GM23338 (cell line): Measurements from ENCODE around the gene C6orf120. TPM values are rescaled to one million over a fixed set of nuclear protein-coding genes. Genes with fewer than 3 reads are reported as not detected.

Experiments used
- ATAC-seq: fragments of 200-7000 bp; cut with Tn5 transposase; 3 replicates; pipeline ENCODE4 v1.9.1; 2020
- DNase-seq: peaks from one replicate; pipeline ENCODE4 v3.0.0-alpha.2; 2015; ENCODE audit warnings: low spot score
- H2AFZ ChIP-seq: fragments of 200-600 bp; sonication (generic); 2 replicates; pipeline ENCODE4 v1.8.0; 2016; ENCODE audit warnings: antibody characterized with exemption, mild to moderate bottlenecking, moderate library complexity
- H3F3A ChIP-seq: fragments of 200-600 bp; sonication (generic); replicated peaks from 2 replicates; pipeline ENCODE4 v1.8.0; 2017; ENCODE audit warnings: antibody characterized with exemption, mixed run types, low read depth
- H3K27ac ChIP-seq: fragments of 200-600 bp; sonication (generic); 2 replicates; pipeline ENCODE4 v1.6.1; 2016; ENCODE audit warnings: low read depth
- H3K27me3 ChIP-seq: fragments of 200-600 bp; sonication (generic); 2 replicates; pipeline ENCODE4 v1.8.0; 2016; ENCODE audit warnings: mild to moderate bottlenecking, mixed run types, moderate library complexity; ENCODE audit not compliant: insufficient read depth
- H3K36me3 ChIP-seq: fragments of 200-600 bp; sonication (generic); 2 replicates; pipeline ENCODE4 v1.8.0; 2016; ENCODE audit warnings: mild to moderate bottlenecking; ENCODE audit not compliant: insufficient read depth
- H3K4me1 ChIP-seq: fragments of 200-600 bp; sonication (generic); 2 replicates; pipeline ENCODE4 v1.8.0; 2016; ENCODE audit warnings: mild to moderate bottlenecking, moderate library complexity; ENCODE audit not compliant: insufficient read depth
- H3K4me2 ChIP-seq: fragments of 200-600 bp; sonication (generic); 2 replicates; pipeline ENCODE4 v1.7.1; 2017; ENCODE audit warnings: mixed run types
- H3K4me3 ChIP-seq: fragments of 200-600 bp; sonication (generic); 2 replicates; pipeline ENCODE4 v1.6.1; 2016; ENCODE audit warnings: mixed run types
- H3K79me2 ChIP-seq: fragments of 200-600 bp; sonication (generic); replicated peaks from 2 replicates; pipeline ENCODE4 v1.8.0; 2017; ENCODE audit warnings: mild to moderate bottlenecking; ENCODE audit not compliant: insufficient read depth
- H3K9me2 ChIP-seq: fragments of 200-600 bp; sonication (generic); 2 replicates; pipeline ENCODE4 v1.8.0; 2017; ENCODE audit not compliant: insufficient read depth
- H4K20me1 ChIP-seq: fragments of 200-600 bp; sonication (generic); replicated peaks from 2 replicates; pipeline ENCODE4 v1.8.0; 2017; ENCODE audit warnings: mild to moderate bottlenecking; ENCODE audit not compliant: insufficient read depth
- H3K27ac Mint-ChIP-seq: 2 replicates; pipeline ENCODE4 v1.8.0; 2020; ENCODE audit warnings: inconsistent platforms, mild to moderate bottlenecking, moderate library complexity, mixed read lengths
- H3K27me3 Mint-ChIP-seq: 3 replicates; pipeline ENCODE4 v1.8.0; 2022; ENCODE audit warnings: low read depth, mild to moderate bottlenecking, moderate library complexity, mixed read lengths, inconsistent platforms; ENCODE audit not compliant: insufficient read depth, poor library complexity
- H3K36me3 Mint-ChIP-seq: 3 replicates; pipeline ENCODE4 v1.8.0; 2021; ENCODE audit warnings: low read depth, mild to moderate bottlenecking, inconsistent platforms, moderate library complexity, mixed read lengths
- H3K4me1 Mint-ChIP-seq: 3 replicates; pipeline ENCODE4 v1.8.0; 2020; ENCODE audit warnings: mild to moderate bottlenecking, inconsistent platforms, mixed read lengths
- H3K4me3 Mint-ChIP-seq: 3 replicates; pipeline ENCODE4 v1.8.0; 2021; ENCODE audit warnings: moderate library complexity, mild to moderate bottlenecking, inconsistent platforms, mixed read lengths
- H3K9me3 Mint-ChIP-seq: 3 replicates; pipeline ENCODE4 v1.8.0; 2020; ENCODE audit warnings: moderate library complexity, mild to moderate bottlenecking, inconsistent platforms, mixed read lengths
- CREB1 ChIP-seq: fragments of 250-450 bp; sonication (Bioruptor Pico); IDR thresholded peaks from 2 replicates; pipeline ENCODE4 v1.5.0; 2020; ENCODE audit warnings: low read depth, mild to moderate bottlenecking, moderate library complexity
- CTCF ChIP-seq, 2 experiments: fragments of 200-600 bp in 1 of 2; sonication (generic) in 1 of 2; conservative IDR thresholded peaks; 2 replicates each; pipeline versions ENCODE4 v1.5.1 to v1.6.1; 2016 to 2017; ENCODE audit warnings: antibody characterized with exemption in 2 of 2, low read depth in 2 of 2, mild to moderate bottlenecking in 2 of 2, moderate library complexity in 1 of 2
- ETS1 ChIP-seq: IDR thresholded peaks from 2 replicates; pipeline ENCODE4 v1.6.1; 2016; ENCODE audit warnings: antibody characterized with exemption
- EZH2 ChIP-seq: fragments of 200-600 bp; sonication (generic); IDR thresholded peaks from one replicate; pipeline ENCODE4 v1.8.0; 2017; ENCODE audit warnings: antibody characterized with exemption, mild to moderate bottlenecking, low read depth; ENCODE audit not compliant: unreplicated experiment
- EZH2phosphoT487 ChIP-seq: fragments of 200-600 bp; sonication (generic); IDR thresholded peaks from one replicate; pipeline ENCODE4 v1.8.1; 2018; ENCODE audit warnings: antibody characterized with exemption; ENCODE audit not compliant: unreplicated experiment
- JUNB ChIP-seq: IDR thresholded peaks from one replicate; pipeline ENCODE4 v1.6.1; 2016; ENCODE audit warnings: antibody characterized with exemption; ENCODE audit not compliant: unreplicated experiment
- NANOG ChIP-seq: IDR thresholded peaks from 2 replicates; pipeline ENCODE4 v1.6.1; 2016; ENCODE audit warnings: antibody characterized with exemption, borderline replicate concordance
- POLR2AphosphoS5 ChIP-seq: IDR thresholded peaks from 2 replicates; pipeline ENCODE4 v1.6.1; 2016; ENCODE audit warnings: antibody characterized with exemption, low read depth
- REST ChIP-seq: IDR thresholded peaks from one replicate; pipeline ENCODE4 v1.6.1; 2018; ENCODE audit warnings: antibody characterized with exemption; ENCODE audit not compliant: unreplicated experiment
- STAT1 ChIP-seq: IDR thresholded peaks from one replicate; pipeline ENCODE4 v1.6.1; 2016; ENCODE audit warnings: antibody characterized with exemption; ENCODE audit not compliant: unreplicated experiment
- ZNF114 ChIP-seq: fragments of 250-450 bp; sonication (Bioruptor Pico); IDR thresholded peaks from 2 replicates; pipeline ENCODE4 v1.5.0; 2020; ENCODE audit warnings: mild to moderate bottlenecking, moderate library complexity
- ZNF331 ChIP-seq: fragments of 250-450 bp; sonication (Bioruptor Pico); IDR thresholded peaks from 2 replicates; pipeline ENCODE4 v1.5.0; 2020; ENCODE audit warnings: low read depth, mild to moderate bottlenecking, moderate library complexity
- ZNF462 ChIP-seq: fragments of 250-450 bp; sonication (Bioruptor Pico); IDR thresholded peaks from 2 replicates; pipeline ENCODE4 v1.5.0; 2020; ENCODE audit warnings: mild to moderate bottlenecking, moderate library complexity
- polyA plus RNA-seq: library from polyadenylated mRNA; unstranded; fragments of >200 nt; fragmentation: Nextera tagmentation; extraction: Ambion mirVana; gene quantifications from 2 replicates; pipeline ENCODE4 v1.2.1, GENCODE V29; 2016
- total RNA-seq: library from RNA; depleted of rRNA; stranded (reverse); fragments of >200 nt; shearing (Covaris generic); gene quantifications from 2 replicates; pipeline ENCODE4 v1.2.3, GENCODE V29; 2014

C6orf120 gene
- total and polyA plus RNA-seq, 2 experiments from 2014 or later = 18.8 to 57.3 TPM

- peaks cover 22% of the 10 kb centered on the region for H3K79me2 ChIP-seq
- Mint-ChIP-seq H3K9me3 (no peaks in the 10 kb centered on the region), H3K4me3 (no peak overlapping the region), H3K27ac (no peak overlapping the region), H3K4me1 (peaks cover 13% of the 10 kb centered on the region), H3K27me3 (no peaks in the 10 kb centered on the region), H3K36me3 (peaks cover 39% of the 10 kb centered on the region)
- no peak overlapping the region for H3K4me2 ChIP-seq
- no peaks in the 10 kb centered on the region for H3K9me2 ChIP-seq
- no peak overlapping the region for H3K27ac ChIP-seq
- H3K36me3 ChIP-seq = peaks cover 12% of the 10 kb centered on the region; the same call in 1 of the 2 replicates
- H2AFZ ChIP-seq = no peak overlapping the region
- peaks cover 8% of the 10 kb centered on the region for H4K20me1 ChIP-seq
- peaks cover 7% of the 10 kb centered on the region for H3K4me1 ChIP-seq
- H3F3A ChIP-seq = no peaks in the 10 kb centered on the region
- no peak overlapping the region for H3K4me3 ChIP-seq
- no peaks in the 10 kb centered on the region for H3K27me3 ChIP-seq
- TF ChIP-seq CREB1 (CRISPR knock-in tag) (no peak), STAT1 (no peak), NANOG (no peak), POLR2AphosphoS5 (no peak), EZH2 (no peak), ZNF462 (no peak), REST (no peak), CTCF (conservative IDR thresholded peaks at IDR 0.05; ENCODE audit: low read depth in 2 of 2) (no peak), ETS1 (no peak), EZH2phosphoT487 (no peak), JUNB (no peak), ZNF331 (CRISPR knock-in tag) (no peak), ZNF114 (no peak)
- no peak for ATAC-seq
- DNase-seq = no peak
Observed at GRCh38 chr6:169707772-169708171, 5.8 kb downstream of the C6orf120 start.
